HFF-Myc (cell line): ENCODE results near the gene KCTD3.
A peak's percentile ranks its signal among the peaks of the same experiment; 100 is the strongest.

Experiments used
- DNase-seq: peaks from one replicate; pipeline ENCODE4 v3.0.0-alpha.2; 2011; ENCODE audit warnings: low read depth; ENCODE audit errors: extremely low read depth
- H3K4me3 ChIP-seq: replicated peaks from 2 replicates; pipeline ENCODE4 v1.5.1; 2011; ENCODE audit warnings: low read depth, mild to moderate bottlenecking, control low read depth, low read length
- CTCF ChIP-seq: IDR thresholded peaks from 2 replicates; pipeline ENCODE4 v1.5.1; 2012; ENCODE audit warnings: mild to moderate bottlenecking, low read depth, low read length, control low read depth; ENCODE audit errors: missing control alignments

Gene KCTD3

GRCh38 chr1:215608646-215609045 is 41.5 kb downstream of the KCTD3 start:
- TF ChIP-seq CTCF: no peak
- H3K4me3 ChIP-seq: no peak overlapping the region
- no peak for DNase-seq

GRCh38 chr1:215612391-215612790 is 45.3 kb downstream of the KCTD3 start:
- TF ChIP-seq CTCF: no peak
- no peak for DNase-seq
- no peak overlapping the region for H3K4me3 ChIP-seq

- DNase-seq: no peak
- H3K4me3 ChIP-seq: no peak overlapping the region
- TF ChIP-seq CTCF: no peak
Measured at GRCh38 chr1:215617979-215618378, 50.9 kb downstream of the KCTD3 start.

- no peak for TF ChIP-seq CTCF
- no peak for DNase-seq
- no peak overlapping the region for H3K4me3 ChIP-seq
Measured at GRCh38 chr1:215623162-215623561, 56.1 kb downstream of the KCTD3 start.

GRCh38 chr1:215625949-215626348 is 58.8 kb downstream of the KCTD3 start:
- no peak for TF ChIP-seq CTCF
- no peak overlapping the region for H3K4me3 ChIP-seq
- DNase-seq: no peak

GRCh38 chr1:215631040-215631439 is 63.9 kb downstream of the KCTD3 start:
- no peak for DNase-seq
- no peak for TF ChIP-seq CTCF
- no peak overlapping the region for H3K4me3 ChIP-seq

GRCh38 chr1:215631489-215631888 is 64.4 kb downstream of the KCTD3 start:
- DNase-seq: peak; percentile 10
- no peak overlapping the region for H3K4me3 ChIP-seq
- TF ChIP-seq CTCF: no peak
